Stimulated activated CD4-positive, alpha-beta T cell treated with anti-CD3 and anti-CD28 coated beads, Interleukin-15, amount 100 ng/mL, for 24 hours (primary cell): ENCODE measurements around the gene IDH1.

ENCODE experiments used
- DNase-seq: peaks from one replicate; pipeline ENCODE4 v3.0.0-alpha.2; 2020

Gene IDH1

DNA sequence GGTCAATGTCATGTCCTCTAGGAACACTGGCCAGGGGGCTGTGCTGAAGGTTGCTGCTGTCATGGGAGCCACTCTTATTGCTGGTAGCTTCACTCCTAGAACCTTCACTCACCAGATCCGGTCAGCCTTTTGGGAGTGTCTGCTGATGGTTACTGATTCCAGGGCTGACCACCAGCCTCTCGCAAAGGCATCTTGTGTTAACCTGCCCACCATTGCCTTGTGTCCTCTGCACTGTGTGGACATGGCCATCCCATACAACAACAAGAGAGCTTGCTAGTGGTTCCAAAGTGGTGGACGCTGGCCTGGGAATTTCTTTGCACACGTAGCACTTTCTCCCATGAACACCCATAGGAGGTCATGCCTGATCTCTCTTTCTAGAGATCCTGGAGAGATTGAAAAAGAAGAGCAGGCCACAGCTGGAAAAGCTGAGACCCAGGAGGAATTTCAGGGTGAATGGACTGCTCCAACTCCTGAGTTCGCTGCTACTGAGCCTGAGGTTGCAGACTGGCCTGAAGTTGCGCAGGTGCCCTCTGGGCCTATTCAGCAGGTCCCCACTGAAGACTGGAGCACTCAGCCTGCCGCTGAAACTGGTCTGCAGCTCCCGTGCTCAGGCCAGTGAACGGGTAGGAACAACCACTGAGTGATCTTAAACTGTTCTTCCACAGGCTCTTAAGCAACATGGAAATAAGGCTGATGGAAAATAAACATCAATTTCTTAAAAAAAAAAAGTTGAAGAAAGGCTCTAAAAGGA is 46.4 kb downstream of the IDH1 start:
- DNase-seq: no peak

DNA sequence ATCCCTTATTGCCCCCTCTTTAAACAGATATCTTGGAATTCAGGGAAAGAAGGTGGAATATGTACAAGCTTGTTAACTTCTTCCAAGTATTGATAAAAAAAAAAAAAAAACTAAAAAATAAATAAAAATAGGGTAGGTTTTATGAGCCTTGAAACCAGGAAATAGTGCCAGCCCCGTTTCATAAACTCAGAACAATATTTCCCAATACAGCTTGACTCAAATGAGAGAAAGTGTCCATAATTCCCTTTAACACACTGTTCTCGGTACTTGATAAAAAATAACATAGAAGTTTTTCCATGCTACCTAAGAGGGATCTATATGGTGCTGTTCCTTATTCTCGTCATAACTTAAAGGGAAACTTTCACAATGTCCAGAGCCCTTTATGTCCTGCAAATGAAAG is 47.1 kb downstream of the IDH1 start:
- DNase-seq: no peak

DNA sequence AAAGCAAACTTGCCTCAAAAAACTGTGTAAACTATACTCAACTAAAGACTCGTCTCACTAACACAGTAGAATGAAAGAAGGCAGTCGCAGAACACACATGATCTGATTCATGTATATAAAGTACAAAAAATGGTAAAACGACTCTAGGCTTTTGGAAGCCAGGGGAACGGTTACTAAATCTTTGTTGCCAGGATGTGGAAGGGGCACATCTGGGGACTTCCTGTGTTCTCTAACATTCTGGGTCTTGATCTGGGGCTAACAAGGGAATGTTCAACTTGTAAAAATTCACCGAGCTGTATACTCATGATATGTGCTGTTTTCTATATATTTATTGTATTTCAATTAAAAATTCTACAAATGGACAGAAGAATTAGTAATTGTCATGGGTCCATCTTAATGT is 50.7 kb downstream of the IDH1 start:
- DNase-seq: no peak

DNA sequence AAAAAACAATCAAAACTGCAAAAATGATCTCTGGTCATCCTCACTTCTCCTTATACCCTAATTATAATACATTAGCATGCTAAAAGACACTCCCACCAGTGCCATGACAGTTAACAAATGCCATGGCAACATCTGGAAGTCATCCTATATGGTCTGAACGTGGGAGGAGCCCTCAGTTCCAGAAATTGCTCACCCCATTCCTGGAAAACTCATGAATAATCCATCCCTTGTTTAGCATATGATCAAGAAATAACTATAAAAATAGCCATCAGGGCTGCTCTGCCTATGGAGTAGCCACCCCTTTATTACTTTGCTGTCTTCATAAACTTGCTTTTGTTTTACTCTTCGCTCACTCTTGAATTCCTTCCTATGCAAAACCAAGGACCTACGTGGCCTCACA is 59.3 kb downstream of the IDH1 start:
- DNase-seq: no peak

DNA sequence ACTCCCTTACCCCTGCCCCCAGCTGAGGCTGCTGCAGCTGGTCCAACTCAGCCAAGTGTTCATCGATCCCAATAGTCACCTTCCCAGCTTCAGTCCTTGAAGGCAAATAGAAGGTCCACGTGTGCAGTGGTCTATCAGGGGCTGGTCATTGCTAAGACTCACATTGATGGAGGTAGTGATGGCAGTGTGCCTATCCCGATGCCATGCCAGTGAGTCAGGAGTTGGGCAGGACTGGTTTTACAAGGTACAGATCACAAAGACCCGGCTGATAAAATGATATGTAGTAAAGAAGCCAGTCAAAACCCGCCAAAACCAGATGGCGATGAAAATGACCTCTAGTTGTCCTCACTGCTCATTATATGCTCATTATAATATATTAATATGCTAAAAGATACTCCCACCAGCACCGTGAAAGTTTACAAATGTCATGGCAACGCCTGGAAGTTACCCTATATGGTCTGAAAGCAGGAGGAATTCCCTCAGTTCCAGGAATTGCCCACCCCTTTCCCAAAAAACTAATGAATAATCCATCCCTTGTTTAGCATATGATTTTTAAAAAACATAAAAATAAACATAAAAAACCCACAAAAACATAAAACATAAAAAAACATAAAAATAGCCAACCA is 62.1 kb downstream of the IDH1 start:
- DNase-seq: no peak

DNA sequence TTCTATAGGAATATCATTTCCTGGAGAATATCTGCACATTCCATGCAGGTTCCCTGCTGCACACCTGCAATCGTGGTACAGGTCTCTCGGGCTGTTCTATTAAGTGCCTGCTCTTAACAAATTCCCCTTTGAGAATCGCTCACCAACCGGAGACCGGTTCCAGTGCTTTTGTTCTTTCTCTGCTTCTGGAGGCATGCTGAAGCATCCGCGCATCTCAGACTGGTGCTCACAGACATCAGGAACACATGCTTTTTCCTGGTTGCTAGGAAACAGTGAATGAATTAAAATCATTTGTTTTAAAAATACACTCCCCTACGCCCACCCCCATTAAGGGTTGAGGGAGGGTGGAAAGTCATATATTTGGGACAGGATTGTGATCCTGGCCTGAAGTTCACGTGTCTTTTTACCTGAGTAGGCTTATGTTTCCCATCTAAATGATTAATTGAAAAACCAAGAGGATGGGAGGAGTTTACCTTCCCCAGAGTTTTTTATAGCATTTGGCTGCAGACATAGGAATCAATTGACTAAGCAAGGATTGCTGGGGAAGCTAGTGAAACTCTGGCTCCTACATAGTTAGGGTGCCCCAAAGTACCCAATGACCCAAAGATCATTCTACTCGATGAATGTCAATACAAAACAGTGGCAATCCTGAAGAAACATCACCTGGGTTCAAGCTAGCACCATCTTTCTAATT is 64.9 kb downstream of the IDH1 start, which contains the start of gene C2orf80:
Gene C2orf80, minus strand, starts transcription at position 221 of the 694 bp plus-strand sequence. CDS start 3,044 bp downstream, outside the sequence.
- DNase-seq: no peak

- no peak for DNase-seq
Observed at GRCh38 chr2:208189069-208189809, 65.6 kb downstream of the IDH1 start.

- no peak for DNase-seq
Observed at GRCh38 chr2:208186893-208187292, 68.0 kb downstream of the IDH1 start.

DNA sequence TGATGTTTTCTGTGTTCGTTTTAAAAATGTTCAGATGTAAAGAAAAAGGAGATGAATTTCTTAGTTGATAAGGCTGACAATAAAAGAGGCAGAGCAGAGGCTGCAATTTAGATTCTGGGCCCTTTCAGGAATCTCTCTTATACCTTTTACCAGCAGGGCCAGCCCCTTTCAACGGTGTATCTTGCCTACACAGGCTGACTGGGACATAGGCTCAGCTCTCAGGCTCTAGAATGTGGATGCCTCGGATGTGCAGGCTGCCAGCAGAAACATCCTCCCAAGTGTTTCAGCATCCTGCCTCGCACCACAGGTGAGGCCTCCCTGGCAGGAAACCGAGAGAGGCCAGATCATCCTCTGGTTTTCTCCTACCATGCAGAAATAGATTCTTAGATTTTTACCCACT is 68.4 kb downstream of the IDH1 start:
- no peak for DNase-seq
